Activated CD4-positive, alpha-beta T cell treated with anti-CD3 and anti-CD28 coated beads, Interleukin-2, amount 50 U/mL, for 4 hours (primary cell): ENCODE data around the gene HECA.
"Not testable (repeated sequence)": the region's sequence is repeated elsewhere in the genome, so short reads cannot be mapped to it uniquely, and the experiment has no call there.

Experiments used
- DNase-seq, 2 experiments: peaks; one replicate each; pipeline ENCODE4 v3.0.0-alpha.2; 2020

HECA gene

DNA sequence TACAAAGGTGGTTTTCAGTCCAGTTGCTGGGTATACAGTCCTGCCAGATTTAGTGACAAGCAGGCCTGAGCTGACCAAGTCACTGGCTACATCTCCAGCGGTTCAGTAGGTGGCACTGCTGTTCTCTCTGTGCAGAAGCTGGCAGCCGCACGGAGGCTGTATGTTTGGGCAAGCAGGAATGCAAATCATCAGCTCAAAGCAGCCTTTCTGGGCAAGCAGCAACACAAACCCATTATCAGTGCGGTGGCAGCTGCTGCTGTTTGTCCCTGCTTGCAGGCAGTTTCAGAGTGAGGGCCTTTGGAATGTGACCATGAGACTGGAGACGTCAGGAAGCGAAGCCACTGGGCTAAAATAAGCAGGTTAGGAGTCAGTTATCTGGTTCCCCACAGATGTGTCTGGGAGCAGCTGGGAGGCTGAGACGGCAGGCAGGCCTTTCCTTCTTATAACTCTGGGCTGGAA lies 84.4 kb downstream of the HECA start:
- peak; percentile 64 to 72 for DNase-seq

DNA sequence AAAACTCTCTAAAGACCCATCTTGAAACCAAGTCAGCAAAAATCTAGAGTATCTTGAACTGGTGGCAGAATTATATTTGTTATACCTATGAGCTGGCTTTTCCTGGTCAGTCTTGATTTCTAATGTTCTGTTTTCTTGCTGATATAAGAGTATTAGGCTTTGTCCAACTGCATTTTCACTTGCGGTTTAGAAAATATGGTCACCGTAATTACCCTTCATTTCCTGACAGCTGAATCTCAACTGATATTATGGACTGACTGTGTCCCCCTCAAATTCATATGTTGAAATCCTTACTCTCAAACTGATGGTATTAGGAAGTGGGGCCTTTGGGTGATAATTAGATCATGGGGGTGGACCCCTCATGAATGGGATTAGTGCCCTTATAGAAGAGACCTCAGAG lies 84.9 kb downstream of the HECA start:
- DNase-seq: no peak

DNA sequence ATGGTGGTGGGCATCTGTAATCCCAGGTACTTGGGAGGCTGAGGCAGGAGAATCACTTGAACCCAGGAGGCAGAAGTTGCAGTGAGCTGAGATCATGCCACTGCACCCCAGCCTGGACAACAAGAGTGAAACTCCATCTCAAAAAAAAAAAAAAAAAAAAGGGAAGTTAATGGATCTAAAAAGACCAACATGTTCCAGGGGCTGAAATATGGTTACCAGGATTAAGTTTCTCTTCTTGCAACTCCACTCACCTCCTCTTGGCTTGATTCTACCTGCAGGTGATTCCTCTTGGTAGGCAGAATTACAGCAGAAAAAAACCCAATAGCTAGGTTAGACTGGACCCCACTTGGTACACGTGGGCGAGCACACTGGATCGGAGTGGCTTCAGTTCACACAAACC lies 93.5 kb downstream of the HECA start:
- not testable (repeated sequence) for DNase-seq
